ENCODE results near the gene BSN.

BSN gene

GRCh38 chr3:49714728-49715550, 160.7 kb downstream of the BSN start:
- Mint-ChIP-seq H3K36me3 (ENCODE audit: low read depth) (no peaks in the 10 kb centered on the region), H3K27ac (no peak overlapping the region), H3K4me3 (no peak overlapping the region), H3K27me3 (ENCODE audit: low read depth) (no peaks in the 10 kb centered on the region), H3K9me3 (no peaks in the 10 kb centered on the region), H3K4me1 (ENCODE audit: low read depth) (peaks cover 21% of the 10 kb centered on the region)

- H3K4me3 Mint-ChIP-seq, result no peak overlapping the region
- no peaks in the 10 kb centered on the region for H3K9me3 Mint-ChIP-seq
- no peak overlapping the region for H3K27ac Mint-ChIP-seq
Measured at GRCh38 chr3:49715611-49716121, 161.4 kb downstream of the BSN start.

GRCh38 chr3:49716169-49716568, 161.9 kb downstream of the BSN start:
- H3K4me1 Mint-ChIP-seq (ENCODE audit: low read depth), result peaks cover 25% of the 10 kb centered on the region
- no peaks in the 10 kb centered on the region for H3K27me3 Mint-ChIP-seq (ENCODE audit: low read depth)
- no peak overlapping the region for H3K27ac Mint-ChIP-seq
- no peak overlapping the region for H3K4me3 Mint-ChIP-seq
- no peaks in the 10 kb centered on the region for H3K9me3 Mint-ChIP-seq
- peaks cover 5% of the 10 kb centered on the region for H3K36me3 Mint-ChIP-seq (ENCODE audit: low read depth)

More at GRCh38 chr3:49715611-49716121, 161.4 kb downstream of the BSN start:
- H3K27me3 Mint-ChIP-seq (ENCODE audit: low read depth), result no peaks in the 10 kb centered on the region
- peaks cover 21% of the 10 kb centered on the region for H3K4me1 Mint-ChIP-seq (ENCODE audit: low read depth)
- peaks cover 1% of the 10 kb centered on the region for H3K36me3 Mint-ChIP-seq (ENCODE audit: low read depth)

- no peak overlapping the region for H3K27ac Mint-ChIP-seq
- peaks cover 26% of the 10 kb centered on the region for H3K4me1 Mint-ChIP-seq (ENCODE audit: low read depth)
- H3K4me3 Mint-ChIP-seq, result no peak overlapping the region
- H3K36me3 Mint-ChIP-seq (ENCODE audit: low read depth), result peaks cover 9% of the 10 kb centered on the region
- H3K27me3 Mint-ChIP-seq (ENCODE audit: low read depth), result no peaks in the 10 kb centered on the region
- H3K9me3 Mint-ChIP-seq, result no peaks in the 10 kb centered on the region
Measured at GRCh38 chr3:49716691-49717210, 162.5 kb downstream of the BSN start.

- H3K36me3 Mint-ChIP-seq (ENCODE audit: low read depth), result peaks cover 9% of the 10 kb centered on the region
- H3K27ac Mint-ChIP-seq, result no peak overlapping the region
- no peaks in the 10 kb centered on the region for H3K27me3 Mint-ChIP-seq (ENCODE audit: low read depth)
- no peaks in the 10 kb centered on the region for H3K9me3 Mint-ChIP-seq
- H3K4me3 Mint-ChIP-seq, result no peak overlapping the region
- peaks cover 22% of the 10 kb centered on the region for H3K4me1 Mint-ChIP-seq (ENCODE audit: low read depth)
Measured at GRCh38 chr3:49717211-49717958, 163.1 kb downstream of the BSN start.

GRCh38 chr3:49717959-49718857, 163.9 kb downstream of the BSN start:
- H3K27ac Mint-ChIP-seq, result peak overlapping the region; percentile 76
- H3K36me3 Mint-ChIP-seq (ENCODE audit: low read depth), result peaks cover 11% of the 10 kb centered on the region
- H3K4me1 Mint-ChIP-seq (ENCODE audit: low read depth), result peaks cover 27% of the 10 kb centered on the region
- peak overlapping the region; percentile 83 for H3K4me3 Mint-ChIP-seq
- H3K9me3 Mint-ChIP-seq, result no peaks in the 10 kb centered on the region
- H3K27me3 Mint-ChIP-seq (ENCODE audit: low read depth), result no peaks in the 10 kb centered on the region

GRCh38 chr3:49718858-49719213, 164.6 kb downstream of the BSN start:
- Mint-ChIP-seq H3K27ac (peak overlapping the region; percentile 76), H3K4me1 (ENCODE audit: low read depth) (peaks cover 28% of the 10 kb centered on the region), H3K27me3 (ENCODE audit: low read depth) (no peaks in the 10 kb centered on the region), H3K4me3 (peak overlapping the region; percentile 83), H3K36me3 (ENCODE audit: low read depth) (peaks cover 12% of the 10 kb centered on the region), H3K9me3 (no peaks in the 10 kb centered on the region)

- H3K9me3 Mint-ChIP-seq, result no peaks in the 10 kb centered on the region
- H3K4me3 Mint-ChIP-seq, result peak within 1 kb of the TSS; percentile 83
- H3K27me3 Mint-ChIP-seq (ENCODE audit: low read depth), result no peaks in the 10 kb centered on the region
- peaks cover 12% of the 10 kb centered on the region for H3K36me3 Mint-ChIP-seq (ENCODE audit: low read depth)
- peaks cover 30% of the 10 kb centered on the region for H3K4me1 Mint-ChIP-seq (ENCODE audit: low read depth)
- peak within 1 kb of the TSS; percentile 76 for H3K27ac Mint-ChIP-seq
Measured at GRCh38 chr3:49719214-49719884, 165.1 kb downstream of the BSN start, which contains the start of gene AMIGO3. Gene AMIGO3 (minus strand): TSS chr3:49719684. CDS start chr3:49719465, 219 bp downstream.
